Astrocyte (in vitro differentiated cells and primary cell): ENCODE results near the gene HBS1L. TPM values are rescaled to one million over a fixed set of nuclear protein-coding genes. Genes with fewer than 3 reads are reported as not detected.
"Not testable (repeated sequence)": the region's sequence is repeated elsewhere in the genome, so short reads cannot be mapped to it uniquely, and the experiment has no call there.

Experiments used
- DNase-seq: peaks from one replicate; pipeline ENCODE4 v3.0.0-alpha.2; 2010; ENCODE audit warnings: low read depth
- FAIRE-seq: peaks from 2 replicates; lab custom pipeline; 2011; peaks lifted over from hg19 to GRCh38; lab: Jason Lieb, UNC
- H2AFZ ChIP-seq: 2 replicates; pipeline ENCODE4 v1.6.0; 2012; ENCODE audit warnings: low read depth, low read length, inconsistent platforms
- H3K27ac ChIP-seq: 2 replicates; pipeline ENCODE4 v1.5.1; 2011; ENCODE audit warnings: low read depth, low read length, inconsistent platforms
- H3K27me3 ChIP-seq: 2 replicates; pipeline ENCODE4 v1.6.0; 2011; ENCODE audit warnings: low read length, inconsistent platforms; ENCODE audit not compliant: insufficient read depth
- H3K36me3 ChIP-seq: 2 replicates; pipeline ENCODE4 v1.5.1; 2011; ENCODE audit warnings: low read length, inconsistent platforms; ENCODE audit not compliant: insufficient read depth
- H3K4me1 ChIP-seq: 2 replicates; pipeline ENCODE4 v1.5.1; 2011; ENCODE audit warnings: low read length, inconsistent platforms; ENCODE audit not compliant: insufficient read depth
- H3K4me2 ChIP-seq: 2 replicates; pipeline ENCODE4 v1.6.0; 2012; ENCODE audit warnings: low read length, inconsistent platforms
- H3K4me3 ChIP-seq: 2 replicates; pipeline ENCODE4 v1.5.1; 2011; ENCODE audit warnings: low read depth, mild to moderate bottlenecking, low read length, inconsistent platforms; ENCODE audit not compliant: insufficient read depth
- H3K79me2 ChIP-seq: 2 replicates; pipeline ENCODE4 v1.6.0; 2012; ENCODE audit warnings: mild to moderate bottlenecking, low read length, inconsistent platforms; ENCODE audit not compliant: insufficient read depth
- H3K9ac ChIP-seq: 2 replicates; pipeline ENCODE4 v1.6.0; 2012; ENCODE audit warnings: mild to moderate bottlenecking, low read length, inconsistent platforms
- H3K9me3 ChIP-seq: 2 replicates; pipeline ENCODE4 v1.5.1; 2012; ENCODE audit warnings: low read depth, mild to moderate bottlenecking, low read length, inconsistent platforms; ENCODE audit not compliant: insufficient read depth
- H4K20me1 ChIP-seq: 2 replicates; pipeline ENCODE4 v1.6.0; 2012; ENCODE audit warnings: low read length, inconsistent platforms; ENCODE audit not compliant: insufficient read depth
- H3K27ac Mint-ChIP-seq: one replicate; pipeline ENCODE4 v1.8.0; 2021; ENCODE audit warnings: mild to moderate bottlenecking, mixed read lengths; ENCODE audit not compliant: unreplicated experiment
- H3K27me3 Mint-ChIP-seq: one replicate; pipeline ENCODE4 v1.8.0; 2021; ENCODE audit warnings: low read depth, mixed read lengths; ENCODE audit not compliant: unreplicated experiment
- H3K36me3 Mint-ChIP-seq: one replicate; pipeline ENCODE4 v1.8.0; 2021; ENCODE audit warnings: low read depth, mixed read lengths; ENCODE audit not compliant: unreplicated experiment
- H3K4me1 Mint-ChIP-seq: one replicate; pipeline ENCODE4 v1.8.0; 2021; ENCODE audit warnings: low read depth, mixed read lengths; ENCODE audit not compliant: unreplicated experiment
- H3K4me3 Mint-ChIP-seq: one replicate; pipeline ENCODE4 v1.8.0; 2021; ENCODE audit warnings: mild to moderate bottlenecking, moderate library complexity, mixed read lengths; ENCODE audit not compliant: unreplicated experiment
- H3K9me3 Mint-ChIP-seq: one replicate; pipeline ENCODE4 v1.8.0; 2021; ENCODE audit warnings: mild to moderate bottlenecking, mixed read lengths; ENCODE audit not compliant: unreplicated experiment
- EZH2 ChIP-seq: IDR thresholded peaks from 2 replicates; pipeline ENCODE4 v1.6.1; 2012; ENCODE audit warnings: mild to moderate bottlenecking, low read length, inconsistent platforms; ENCODE audit not compliant: insufficient read depth
- total RNA-seq: library from RNA; stranded (reverse); gene quantifications from 2 replicates; pipeline ENCODE4 v1.2.1, GENCODE V29; 2021
- TF ChIP-seq, protein P1 (sequence below): IDR thresholded peaks from 2 replicates; pipeline ENCODE4 v1.5.1; 2011; ENCODE audit warnings: low read depth, mild to moderate bottlenecking, inconsistent platforms, low read length, moderate library complexity; ENCODE audit not compliant: insufficient read depth

HBS1L gene
- total RNA-seq, 1 donor from 2014 or later: 87.8 TPM

DNA sequence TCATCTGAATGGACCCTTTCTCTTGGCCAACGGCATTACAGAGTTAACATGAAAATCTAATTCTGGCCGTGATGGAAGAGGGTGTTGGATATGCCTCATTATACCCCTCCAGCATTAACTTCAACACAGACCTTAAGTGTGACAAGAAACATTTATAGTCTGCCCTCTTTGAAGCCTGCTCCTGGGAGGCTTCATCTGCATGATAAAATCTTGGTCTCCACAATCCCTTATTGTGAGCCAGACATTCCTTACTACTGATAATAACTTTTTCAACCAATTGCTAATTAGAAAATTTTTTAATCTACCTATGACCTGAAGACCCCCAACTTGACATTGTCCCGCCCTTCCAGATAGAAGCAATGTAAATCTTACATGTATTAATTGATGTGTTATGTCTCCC lies 9.3 kb upstream of the HBS1L start:
- H3K36me3 ChIP-seq: no peaks in the 10 kb centered on the region
- Mint-ChIP-seq H3K27ac (no peak overlapping the region), H3K4me1 (no peaks in the 10 kb centered on the region), H3K36me3 (no peaks in the 10 kb centered on the region), H3K9me3 (peaks cover 2% of the 10 kb centered on the region), H3K4me3 (no peak overlapping the region), H3K27me3 (no peaks in the 10 kb centered on the region)
- no peaks in the 10 kb centered on the region for H4K20me1 ChIP-seq
- H3K4me3 ChIP-seq: no peak overlapping the region
- H3K27ac ChIP-seq: no peak overlapping the region
- no peak overlapping the region for H3K9ac ChIP-seq
- no peaks in the 10 kb centered on the region for H3K79me2 ChIP-seq
- H3K4me1 ChIP-seq: no peaks in the 10 kb centered on the region
- H3K4me2 ChIP-seq: no peak overlapping the region
- no peak for DNase-seq
- peaks cover 10% of the 10 kb centered on the region for H3K27me3 ChIP-seq
- no peak for FAIRE-seq
- H2AFZ ChIP-seq: no peak overlapping the region
- H3K9me3 ChIP-seq: no peaks in the 10 kb centered on the region
- TF ChIP-seq, protein P1, sequence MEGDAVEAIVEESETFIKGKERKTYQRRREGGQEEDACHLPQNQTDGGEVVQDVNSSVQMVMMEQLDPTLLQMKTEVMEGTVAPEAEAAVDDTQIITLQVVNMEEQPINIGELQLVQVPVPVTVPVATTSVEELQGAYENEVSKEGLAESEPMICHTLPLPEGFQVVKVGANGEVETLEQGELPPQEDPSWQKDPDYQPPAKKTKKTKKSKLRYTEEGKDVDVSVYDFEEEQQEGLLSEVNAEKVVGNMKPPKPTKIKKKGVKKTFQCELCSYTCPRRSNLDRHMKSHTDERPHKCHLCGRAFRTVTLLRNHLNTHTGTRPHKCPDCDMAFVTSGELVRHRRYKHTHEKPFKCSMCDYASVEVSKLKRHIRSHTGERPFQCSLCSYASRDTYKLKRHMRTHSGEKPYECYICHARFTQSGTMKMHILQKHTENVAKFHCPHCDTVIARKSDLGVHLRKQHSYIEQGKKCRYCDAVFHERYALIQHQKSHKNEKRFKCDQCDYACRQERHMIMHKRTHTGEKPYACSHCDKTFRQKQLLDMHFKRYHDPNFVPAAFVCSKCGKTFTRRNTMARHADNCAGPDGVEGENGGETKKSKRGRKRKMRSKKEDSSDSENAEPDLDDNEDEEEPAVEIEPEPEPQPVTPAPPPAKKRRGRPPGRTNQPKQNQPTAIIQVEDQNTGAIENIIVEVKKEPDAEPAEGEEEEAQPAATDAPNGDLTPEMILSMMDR: no peak
- no peak for TF ChIP-seq EZH2

DNA sequence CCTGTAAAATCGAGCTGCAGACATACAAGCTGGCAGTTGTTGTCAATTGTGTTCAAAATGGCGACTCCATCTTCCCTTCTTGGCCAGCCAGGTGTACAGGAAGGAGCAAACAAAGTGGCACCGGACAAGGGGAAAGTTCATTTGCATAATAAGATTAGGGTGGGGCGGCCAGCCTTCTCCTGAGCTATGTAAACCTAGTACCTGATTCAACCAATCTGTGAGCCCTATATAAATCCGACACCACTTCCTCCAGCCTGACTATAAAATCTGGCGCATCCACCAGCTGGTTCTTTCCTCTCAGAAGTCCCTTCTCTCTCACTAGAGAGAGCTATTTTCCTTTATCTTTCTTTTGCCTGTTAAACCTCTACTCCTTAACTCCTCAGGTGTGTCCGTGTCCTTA lies 8.1 kb upstream of the HBS1L start:
- no peak for FAIRE-seq
- no peaks in the 10 kb centered on the region for H3K9me3 ChIP-seq
- no peak overlapping the region for H3K4me3 ChIP-seq
- no peaks in the 10 kb centered on the region for H4K20me1 ChIP-seq
- Mint-ChIP-seq H3K27me3 (no peaks in the 10 kb centered on the region), H3K4me1 (no peaks in the 10 kb centered on the region), H3K4me3 (no peak overlapping the region), H3K36me3 (no peaks in the 10 kb centered on the region), H3K9me3 (peaks cover 2% of the 10 kb centered on the region), H3K27ac (no peak overlapping the region)
- H3K9ac ChIP-seq: no peak overlapping the region
- no peak overlapping the region for H3K27ac ChIP-seq
- H3K27me3 ChIP-seq: peaks cover 10% of the 10 kb centered on the region
- H3K4me1 ChIP-seq: no peaks in the 10 kb centered on the region
- no peak for TF ChIP-seq EZH2
- TF ChIP-seq, protein P1: no peak
- H3K79me2 ChIP-seq: no peaks in the 10 kb centered on the region
- no peaks in the 10 kb centered on the region for H3K36me3 ChIP-seq
- no peak overlapping the region for H2AFZ ChIP-seq
- no peak overlapping the region for H3K4me2 ChIP-seq
- no peak for DNase-seq

DNA sequence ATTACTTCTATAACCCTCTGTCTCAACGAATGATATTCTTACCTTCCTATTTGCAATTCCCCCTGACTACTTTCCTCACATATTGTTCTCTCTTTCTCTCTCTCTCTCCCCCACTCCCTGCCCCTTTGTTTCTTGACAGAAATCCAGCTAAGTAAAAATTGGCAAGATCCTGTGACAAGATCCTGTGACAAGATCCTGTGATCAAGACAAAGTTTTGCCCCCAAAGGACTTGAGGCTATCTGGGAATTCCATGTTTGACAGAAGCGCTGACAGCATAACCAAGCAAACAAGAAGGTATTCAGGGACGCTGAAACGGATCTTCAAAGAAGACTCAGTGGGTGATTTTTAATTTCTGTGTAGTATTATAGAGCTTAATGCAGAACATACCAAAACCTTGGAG lies 5.5 kb upstream of the HBS1L start:
- no peak for DNase-seq
- Mint-ChIP-seq H3K27ac (no peak overlapping the region), H3K9me3 (no peaks in the 10 kb centered on the region), H3K27me3 (no peaks in the 10 kb centered on the region), H3K36me3 (no peaks in the 10 kb centered on the region), H3K4me3 (no peak overlapping the region), H3K4me1 (no peaks in the 10 kb centered on the region)
- H4K20me1 ChIP-seq: no peaks in the 10 kb centered on the region
- no peak overlapping the region for H2AFZ ChIP-seq
- H3K9ac ChIP-seq: no peak overlapping the region
- FAIRE-seq: no peak
- no peaks in the 10 kb centered on the region for H3K79me2 ChIP-seq
- H3K27me3 ChIP-seq: peaks cover 10% of the 10 kb centered on the region
- no peaks in the 10 kb centered on the region for H3K36me3 ChIP-seq
- TF ChIP-seq, protein P1: no peak
- TF ChIP-seq EZH2: no peak
- H3K4me1 ChIP-seq: no peaks in the 10 kb centered on the region
- H3K4me2 ChIP-seq: no peak overlapping the region
- H3K9me3 ChIP-seq: no peaks in the 10 kb centered on the region
- no peak overlapping the region for H3K27ac ChIP-seq
- no peak overlapping the region for H3K4me3 ChIP-seq

DNA sequence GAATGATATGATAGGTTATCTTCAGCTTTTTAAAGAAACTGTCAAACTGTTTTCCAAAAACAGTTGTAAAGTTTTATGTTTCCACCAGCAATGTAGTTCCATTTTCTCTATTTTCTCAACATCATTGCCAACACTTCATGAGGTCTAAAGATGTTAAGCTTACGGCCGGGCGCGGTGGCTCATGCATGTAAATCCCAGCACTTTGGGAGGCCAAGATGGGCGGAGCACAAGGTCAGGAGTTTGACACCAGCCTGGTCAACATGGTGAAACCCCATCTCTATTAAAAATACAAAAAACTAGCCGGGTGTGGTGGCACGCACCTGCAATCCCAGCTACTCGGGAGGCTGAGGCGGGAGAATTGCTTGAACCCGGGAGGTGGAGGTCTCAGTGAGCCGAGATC lies 3.7 kb upstream of the HBS1L start:
- DNase-seq, H4K20me1 ChIP-seq, H3K9ac ChIP-seq: not testable (repeated sequence)

More for the DNA sequence above, 3.7 kb upstream of the HBS1L start:
- not testable (repeated sequence) for H3K4me1 ChIP-seq, FAIRE-seq, H3K4me3 Mint-ChIP-seq, H3K4me1 Mint-ChIP-seq, H3K4me3 ChIP-seq, H3K27me3 Mint-ChIP-seq, H3K27me3 ChIP-seq, H3K27ac ChIP-seq, H3K9me3 ChIP-seq, H3K36me3 ChIP-seq, H3K9me3 Mint-ChIP-seq, H3K27ac Mint-ChIP-seq, H2AFZ ChIP-seq, H3K4me2 ChIP-seq, H3K36me3 Mint-ChIP-seq
- H3K79me2 ChIP-seq: peaks cover 14% of the 10 kb centered on the region
